Measurements from ENCODE around the gene R3HDM4. TPM values are rescaled to one million over a fixed set of nuclear protein-coding genes. Genes with fewer than 3 reads are reported as not detected.
A peak's percentile ranks its signal among the peaks of the same experiment; 100 is the strongest.

Gene R3HDM4
- total and polyA plus RNA-seq, 9 donors: 8.7 to 43.0 (median 29.5) TPM

GRCh38 chr19:928471-929202 is 15.6 kb upstream of the R3HDM4 start:
- TF ChIP-seq POLR2A (IDR thresholded peaks at IDR 0.05) (no peak), EP300 (IDR thresholded peaks at IDR 0.05) (no peak), CTCF (IDR thresholded peaks at IDR 0.05) (no peak)
- Histone ChIP-seq H3K4me1 (ENCODE audit: insufficient read depth) (peaks cover 15% of the 10 kb centered on the region), H3K27me3 (no peaks in the 10 kb centered on the region), H3K4me3 (no peak overlapping the region), H3K36me3 (no peaks in the 10 kb centered on the region), H3K9me3 (no peaks in the 10 kb centered on the region), H3K27ac (no peak overlapping the region)
- intact Hi-C loops (cut with DNase I): loop anchor here in 2 of 4 donors (10.0 kb wide), 2 partner anchors 176 to 306 kb away; partner anchors contain the start of genes CBARP (in 1 of the 2) and GPX4 (in 1 of the 2)
- 90 to 92% (median 92%) methylated on average over 18 of the region's 18 CpGs for WGBS, 3 donors
- DNase-seq: peak in 1 of 5 donors; percentile 29

GRCh38 chr19:927780-928401 is 14.9 kb upstream of the R3HDM4 start:
- peak in 2 of 5 donors; percentile 29 to 41 for DNase-seq
- TF ChIP-seq CTCF (IDR thresholded peaks at IDR 0.05): no peak
- no peak for TF ChIP-seq EP300 (IDR thresholded peaks at IDR 0.05)
- TF ChIP-seq POLR2A (IDR thresholded peaks at IDR 0.05): no peak
- WGBS, 3 donors: 81 to 86% (median 86%) methylated on average over 8 to 12 of the region's 12 CpGs
- Histone ChIP-seq H3K27ac (peak overlapping the region in 1 of 2 donors; percentile 2), H3K4me1 (ENCODE audit: insufficient read depth) (peaks cover 8% of the 10 kb centered on the region), H3K9me3 (no peaks in the 10 kb centered on the region), H3K4me3 (no peak overlapping the region), H3K27me3 (no peaks in the 10 kb centered on the region), H3K36me3 (no peaks in the 10 kb centered on the region)
- intact Hi-C loops (cut with DNase I): loop anchor here in 2 of 4 donors (10.0 kb wide), 2 partner anchors 177 to 307 kb away; partner anchors contain the start of genes CBARP (in 1 of the 2) and GPX4 (in 1 of the 2)

- H3K36me3 ChIP-seq: no peaks in the 10 kb centered on the region
- peaks cover 4% of the 10 kb centered on the region for H3K4me1 ChIP-seq (ENCODE audit: insufficient read depth)
- no peaks in the 10 kb centered on the region for H3K9me3 ChIP-seq
- H3K27ac ChIP-seq: peak overlapping the region in 1 of 2 donors; percentile 2
- DNase-seq: peak in 4 of 5 donors; percentile 53 to 68 (median 62)
- no peaks in the 10 kb centered on the region for H3K27me3 ChIP-seq
- peak overlapping the region; percentile 93 for H3K4me3 ChIP-seq
- intact Hi-C loops (cut with DNase I): loop anchor here in 2 of 4 donors (10.0 kb wide), 2 partner anchors 177 to 307 kb away; partner anchors contain the start of genes CBARP (in 1 of the 2) and GPX4 (in 1 of the 2)
- 15 to 60% (median 26%) methylated on average over 3 to 15 of the region's 15 CpGs for WGBS, 3 donors
- TF ChIP-seq POLR2A (IDR thresholded peaks at IDR 0.05) (no peak), EP300 (IDR thresholded peaks at IDR 0.05) (no peak), CTCF (IDR thresholded peaks at IDR 0.05) (no peak)
Observed at GRCh38 chr19:927351-927779, 14.3 kb upstream of the R3HDM4 start.

GRCh38 chr19:926589-927350 is 13.8 kb upstream of the R3HDM4 start:
- intact Hi-C loops (cut with DNase I): loop anchor here in 2 of 4 donors (10.0 kb wide), 2 partner anchors 178 to 308 kb away; partner anchors contain the start of genes CBARP (in 1 of the 2) and GPX4 (in 1 of the 2)
- Histone ChIP-seq H3K27me3 (no peaks in the 10 kb centered on the region), H3K4me3 (peak overlapping the region; percentile 93), H3K9me3 (no peaks in the 10 kb centered on the region), H3K36me3 (no peaks in the 10 kb centered on the region), H3K27ac (peak overlapping the region in 1 of 2 donors; percentile 2), H3K4me1 (ENCODE audit: insufficient read depth) (peaks cover 5% of the 10 kb centered on the region)
- peak; percentile 64 to 79 (median 69) for DNase-seq
- 0 to 1% (median 1%) methylated on average over 46 to 52 of the region's 52 CpGs for WGBS, 3 donors
- no peak for TF ChIP-seq POLR2A (IDR thresholded peaks at IDR 0.05)
- TF ChIP-seq CTCF (IDR thresholded peaks at IDR 0.05): no peak
- TF ChIP-seq EP300 (IDR thresholded peaks at IDR 0.05): no peak
